ENCODE measurements around the gene PDE4B. TPM values are rescaled to one million over a fixed set of nuclear protein-coding genes. Genes with fewer than 3 reads are reported as not detected.

The PDE4B gene
- 12.7 to 16.3 TPM (median 15.4 TPM) in 5 replicates for total RNA-seq (2022; extraction: Qiagen RNA extraction; ENCODE audit: low read depth)

GRCh38 chr1:65792669-65793358 is at the start of gene PDE4B:
PDE4B (plus strand) TSS chr1:65792895.

